PFSK-1 (cell line): ENCODE measurements around the gene CDO1.

ENCODE experiments used
- POLR2AphosphoS5 ChIP-seq: IDR thresholded peaks from 2 replicates; pipeline ENCODE4 v1.6.1; 2012; ENCODE audit warnings: low read depth, mild to moderate bottlenecking, control low read depth, low read length, moderate library complexity
- SIN3A ChIP-seq: IDR thresholded peaks from 2 replicates; pipeline ENCODE4 v1.6.1; 2012; ENCODE audit warnings: mild to moderate bottlenecking, low read length, moderate library complexity, borderline replicate concordance; ENCODE audit not compliant: insufficient read depth
- TAF1 ChIP-seq: IDR thresholded peaks from 2 replicates; pipeline ENCODE4 v1.6.1; 2012; ENCODE audit warnings: low read length, control low read depth, borderline replicate concordance; ENCODE audit not compliant: insufficient read depth
- TF ChIP-seq, protein P1 (sequence below), 2 experiments: IDR thresholded peaks; 2 replicates each; pipeline versions ENCODE4 v1.6.1 to v1.8.0; 2011 to 2012; ENCODE audit warnings: low read depth in 2 of 2, low read length in 2 of 2, control low read depth in 1 of 2, inconsistent platforms in 1 of 2, mild to moderate bottlenecking in 1 of 2, moderate library complexity in 1 of 2; ENCODE audit not compliant: insufficient read depth in 1 of 2

DNA sequence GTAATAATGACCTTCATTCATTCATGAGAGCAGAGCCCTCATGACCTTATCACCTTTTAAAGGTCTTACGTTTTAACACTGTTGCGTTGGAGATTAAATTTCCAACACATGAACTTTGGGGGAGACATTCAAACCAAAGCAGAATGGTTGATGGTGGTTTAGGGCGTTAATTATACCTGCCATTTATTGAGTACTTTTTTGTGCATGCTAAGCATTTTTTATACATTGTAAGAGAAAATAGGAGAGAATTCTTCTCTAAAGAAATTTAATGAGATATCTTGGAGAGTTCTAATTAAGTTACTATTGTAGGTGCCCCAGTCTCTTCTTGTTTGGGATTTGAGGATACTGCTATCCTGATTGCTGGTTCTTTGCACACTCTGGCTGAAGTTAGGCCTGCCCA, 37.7 kb upstream of the CDO1 start:
- TF ChIP-seq POLR2AphosphoS5 (no peak), TAF1 (no peak), SIN3A (no peak)
- TF ChIP-seq, protein P1, sequence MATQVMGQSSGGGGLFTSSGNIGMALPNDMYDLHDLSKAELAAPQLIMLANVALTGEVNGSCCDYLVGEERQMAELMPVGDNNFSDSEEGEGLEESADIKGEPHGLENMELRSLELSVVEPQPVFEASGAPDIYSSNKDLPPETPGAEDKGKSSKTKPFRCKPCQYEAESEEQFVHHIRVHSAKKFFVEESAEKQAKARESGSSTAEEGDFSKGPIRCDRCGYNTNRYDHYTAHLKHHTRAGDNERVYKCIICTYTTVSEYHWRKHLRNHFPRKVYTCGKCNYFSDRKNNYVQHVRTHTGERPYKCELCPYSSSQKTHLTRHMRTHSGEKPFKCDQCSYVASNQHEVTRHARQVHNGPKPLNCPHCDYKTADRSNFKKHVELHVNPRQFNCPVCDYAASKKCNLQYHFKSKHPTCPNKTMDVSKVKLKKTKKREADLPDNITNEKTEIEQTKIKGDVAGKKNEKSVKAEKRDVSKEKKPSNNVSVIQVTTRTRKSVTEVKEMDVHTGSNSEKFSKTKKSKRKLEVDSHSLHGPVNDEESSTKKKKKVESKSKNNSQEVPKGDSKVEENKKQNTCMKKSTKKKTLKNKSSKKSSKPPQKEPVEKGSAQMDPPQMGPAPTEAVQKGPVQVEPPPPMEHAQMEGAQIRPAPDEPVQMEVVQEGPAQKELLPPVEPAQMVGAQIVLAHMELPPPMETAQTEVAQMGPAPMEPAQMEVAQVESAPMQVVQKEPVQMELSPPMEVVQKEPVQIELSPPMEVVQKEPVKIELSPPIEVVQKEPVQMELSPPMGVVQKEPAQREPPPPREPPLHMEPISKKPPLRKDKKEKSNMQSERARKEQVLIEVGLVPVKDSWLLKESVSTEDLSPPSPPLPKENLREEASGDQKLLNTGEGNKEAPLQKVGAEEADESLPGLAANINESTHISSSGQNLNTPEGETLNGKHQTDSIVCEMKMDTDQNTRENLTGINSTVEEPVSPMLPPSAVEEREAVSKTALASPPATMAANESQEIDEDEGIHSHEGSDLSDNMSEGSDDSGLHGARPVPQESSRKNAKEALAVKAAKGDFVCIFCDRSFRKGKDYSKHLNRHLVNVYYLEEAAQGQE (IDR thresholded peaks at IDR 0.05; ENCODE audit: insufficient read depth in 1 of 2, low read depth in 2 of 2, low read length in 2 of 2) = no peak
